ENCODE results near the gene CCDC8.

DNA sequence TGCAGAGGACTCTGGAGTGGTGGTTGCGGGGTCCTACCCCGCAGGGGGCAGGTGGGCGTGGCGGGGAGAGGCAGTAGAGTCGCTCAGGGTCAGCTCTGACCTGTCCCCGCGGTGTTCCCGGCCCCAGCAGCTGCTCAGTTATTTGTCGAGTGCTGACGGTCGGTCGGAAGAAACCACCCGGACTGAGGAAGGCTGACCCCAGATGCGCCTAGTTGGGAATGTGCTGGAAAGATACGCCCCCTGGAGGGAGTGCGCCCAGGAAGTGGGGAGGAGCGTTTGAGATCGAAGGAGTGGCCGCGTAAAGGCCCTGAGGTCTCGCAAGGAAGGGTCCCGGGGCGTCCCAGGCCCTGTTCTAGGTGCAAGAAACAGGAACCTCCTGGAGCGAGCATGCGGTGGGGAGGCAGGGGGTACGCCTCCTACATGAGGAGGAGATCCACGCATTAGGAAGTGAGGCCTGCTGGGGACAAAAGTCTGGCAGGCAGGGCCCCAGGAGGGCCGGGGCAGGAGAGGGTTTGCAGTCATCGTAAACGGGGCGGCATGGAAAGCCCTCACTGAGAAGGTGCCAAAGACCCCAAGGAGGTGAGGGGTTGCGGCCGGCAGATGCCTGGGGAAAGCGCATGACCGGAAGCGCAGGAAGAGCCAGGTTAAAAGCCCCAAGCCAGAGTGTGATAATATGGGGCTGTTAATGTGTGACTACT, 9.2 kb downstream of the CCDC8 start:
- peak; percentile 26 for TF ChIP-seq POLR2A (IDR thresholded peaks at IDR 0.05)
- TF ChIP-seq, protein P1, sequence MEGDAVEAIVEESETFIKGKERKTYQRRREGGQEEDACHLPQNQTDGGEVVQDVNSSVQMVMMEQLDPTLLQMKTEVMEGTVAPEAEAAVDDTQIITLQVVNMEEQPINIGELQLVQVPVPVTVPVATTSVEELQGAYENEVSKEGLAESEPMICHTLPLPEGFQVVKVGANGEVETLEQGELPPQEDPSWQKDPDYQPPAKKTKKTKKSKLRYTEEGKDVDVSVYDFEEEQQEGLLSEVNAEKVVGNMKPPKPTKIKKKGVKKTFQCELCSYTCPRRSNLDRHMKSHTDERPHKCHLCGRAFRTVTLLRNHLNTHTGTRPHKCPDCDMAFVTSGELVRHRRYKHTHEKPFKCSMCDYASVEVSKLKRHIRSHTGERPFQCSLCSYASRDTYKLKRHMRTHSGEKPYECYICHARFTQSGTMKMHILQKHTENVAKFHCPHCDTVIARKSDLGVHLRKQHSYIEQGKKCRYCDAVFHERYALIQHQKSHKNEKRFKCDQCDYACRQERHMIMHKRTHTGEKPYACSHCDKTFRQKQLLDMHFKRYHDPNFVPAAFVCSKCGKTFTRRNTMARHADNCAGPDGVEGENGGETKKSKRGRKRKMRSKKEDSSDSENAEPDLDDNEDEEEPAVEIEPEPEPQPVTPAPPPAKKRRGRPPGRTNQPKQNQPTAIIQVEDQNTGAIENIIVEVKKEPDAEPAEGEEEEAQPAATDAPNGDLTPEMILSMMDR (IDR thresholded peaks at IDR 0.05), result no peak
